Neural cell (in vitro differentiated cells): Measurements from ENCODE around the gene ZDHHC11.

Experiments used
- CTCF ChIP-seq: fragments of 450-650 bp; IDR thresholded peaks from 2 replicates; pipeline ENCODE4 v1.5.1; 2014; ENCODE audit warnings: antibody characterized with exemption, mild to moderate bottlenecking, moderate library complexity; ENCODE audit not compliant: poor library complexity, severe bottlenecking
- EP300 ChIP-seq: fragments of 450-650 bp; conservative IDR thresholded peaks from 2 replicates; pipeline ENCODE4 v1.6.1; 2014; ENCODE audit warnings: antibody characterized with exemption, mild to moderate bottlenecking, moderate library complexity; ENCODE audit not compliant: poor library complexity, severe bottlenecking

GRCh38 chr5:880816-881550 is 30.2 kb upstream of the ZDHHC11 start:
- TF ChIP-seq CTCF (no peak), EP300 (no peak)
